Measurements from ENCODE around the gene LRRN2.

GRCh38 chr1:204673209-204673608 lies 12.3 kb downstream of the LRRN2 start:
- TF ChIP-seq POLR2A (IDR thresholded peaks at IDR 0.05), result no peak
- TF ChIP-seq, protein P1, sequence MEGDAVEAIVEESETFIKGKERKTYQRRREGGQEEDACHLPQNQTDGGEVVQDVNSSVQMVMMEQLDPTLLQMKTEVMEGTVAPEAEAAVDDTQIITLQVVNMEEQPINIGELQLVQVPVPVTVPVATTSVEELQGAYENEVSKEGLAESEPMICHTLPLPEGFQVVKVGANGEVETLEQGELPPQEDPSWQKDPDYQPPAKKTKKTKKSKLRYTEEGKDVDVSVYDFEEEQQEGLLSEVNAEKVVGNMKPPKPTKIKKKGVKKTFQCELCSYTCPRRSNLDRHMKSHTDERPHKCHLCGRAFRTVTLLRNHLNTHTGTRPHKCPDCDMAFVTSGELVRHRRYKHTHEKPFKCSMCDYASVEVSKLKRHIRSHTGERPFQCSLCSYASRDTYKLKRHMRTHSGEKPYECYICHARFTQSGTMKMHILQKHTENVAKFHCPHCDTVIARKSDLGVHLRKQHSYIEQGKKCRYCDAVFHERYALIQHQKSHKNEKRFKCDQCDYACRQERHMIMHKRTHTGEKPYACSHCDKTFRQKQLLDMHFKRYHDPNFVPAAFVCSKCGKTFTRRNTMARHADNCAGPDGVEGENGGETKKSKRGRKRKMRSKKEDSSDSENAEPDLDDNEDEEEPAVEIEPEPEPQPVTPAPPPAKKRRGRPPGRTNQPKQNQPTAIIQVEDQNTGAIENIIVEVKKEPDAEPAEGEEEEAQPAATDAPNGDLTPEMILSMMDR (IDR thresholded peaks at IDR 0.05), result no peak
- TF ChIP-seq EP300 (IDR thresholded peaks at IDR 0.05), result no peak
